ENCODE measurements around the gene SALL4.

Gene SALL4

DNA sequence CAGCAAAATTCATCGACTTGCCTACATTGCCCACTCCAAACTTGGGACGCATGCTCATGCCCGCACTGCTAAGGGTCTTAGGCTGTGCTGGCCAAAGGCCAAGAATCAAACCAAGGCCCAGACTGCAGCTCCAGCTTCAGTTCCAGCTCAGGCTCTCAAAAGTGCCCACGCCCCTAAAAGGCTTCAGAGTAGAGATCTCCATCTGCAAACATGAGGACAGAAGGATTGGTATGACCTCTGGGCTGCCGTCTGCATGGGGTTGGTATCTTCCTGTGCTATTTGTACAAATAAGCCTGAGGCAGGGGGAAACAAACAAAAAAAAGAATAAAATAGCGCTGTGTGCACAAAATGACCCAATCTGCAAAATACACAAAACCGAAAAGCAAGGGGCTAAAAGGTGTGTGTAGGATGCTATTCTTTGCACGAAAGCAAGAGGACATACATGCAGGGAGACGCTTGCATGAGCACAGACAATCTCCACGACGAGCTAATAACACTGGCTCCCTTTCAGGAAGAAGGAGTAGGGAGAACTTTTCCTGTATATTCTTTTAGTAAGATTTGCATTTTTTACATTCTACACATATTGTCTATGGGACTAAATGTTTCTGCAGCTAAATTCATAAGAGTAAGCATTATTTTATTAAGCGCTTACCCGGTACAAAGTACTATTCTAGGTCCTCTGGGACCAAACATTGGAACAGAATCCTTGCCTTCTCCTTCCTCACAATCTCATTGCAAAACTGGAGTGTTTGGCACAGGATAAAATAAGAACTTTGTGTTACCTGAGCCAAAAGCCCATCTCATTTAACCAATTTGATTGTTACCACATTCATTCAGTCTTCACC, 67.2 kb downstream of the SALL4 start:
- DNase-seq = no peak

- DNase-seq = no peak
These were observed 69.3 kb downstream of the SALL4 start for GRCh38 chr20:51733070-51733469.
